NCI-H2107 (cell line): ENCODE results near the gene BCAP31.

Experiments
- DNase-seq: peaks from one replicate; lab custom pipeline; 2025; lab: John Stamatoyannopoulos, UW

The BCAP31 gene

DNA sequence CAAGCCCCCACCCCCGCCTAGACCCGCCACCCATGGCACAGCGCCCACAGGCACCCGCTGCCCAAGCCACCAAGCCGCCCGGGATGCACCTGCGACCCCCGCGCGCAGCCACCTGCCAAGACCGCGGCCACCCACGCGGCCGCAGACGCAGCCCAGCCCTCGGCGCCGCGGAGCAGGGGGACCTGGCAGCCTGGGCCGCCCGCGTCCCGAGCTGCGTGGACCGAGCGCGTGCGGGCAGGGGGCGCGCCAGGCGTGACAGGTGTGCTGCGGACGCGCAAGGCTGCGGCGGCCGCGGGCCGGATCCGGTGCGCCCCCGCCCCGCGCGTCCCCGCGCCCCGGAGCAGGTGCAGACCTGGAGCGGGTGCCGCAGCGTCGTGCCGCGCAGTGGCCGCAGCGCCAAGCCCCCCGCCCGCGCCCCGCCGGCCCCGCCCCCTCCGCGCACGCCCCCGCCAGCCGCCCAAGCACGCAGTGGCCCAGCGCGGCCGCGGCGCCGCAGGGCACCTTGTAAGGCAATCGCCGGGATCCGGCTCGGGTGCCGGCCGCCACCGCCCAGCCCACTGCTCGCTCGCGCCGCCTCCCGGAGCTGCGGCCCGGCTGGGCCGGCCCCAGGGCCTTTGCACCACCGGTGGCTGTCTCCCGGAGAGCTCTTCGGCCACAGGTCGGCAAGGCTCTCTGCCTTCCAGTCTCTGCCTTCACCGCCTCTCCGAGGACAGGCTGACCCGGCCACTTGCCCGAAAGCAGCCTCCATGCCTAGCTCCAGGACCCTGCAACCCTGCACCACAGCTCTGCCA, 50.6 kb downstream of the BCAP31 start, which contains the start of gene PNCK:
TSS of gene PNCK (minus strand) at position 386 of the 791 bp plus-strand sequence. CDS start 737 bp downstream, outside the sequence.
- DNase-seq, result no peak

DNA sequence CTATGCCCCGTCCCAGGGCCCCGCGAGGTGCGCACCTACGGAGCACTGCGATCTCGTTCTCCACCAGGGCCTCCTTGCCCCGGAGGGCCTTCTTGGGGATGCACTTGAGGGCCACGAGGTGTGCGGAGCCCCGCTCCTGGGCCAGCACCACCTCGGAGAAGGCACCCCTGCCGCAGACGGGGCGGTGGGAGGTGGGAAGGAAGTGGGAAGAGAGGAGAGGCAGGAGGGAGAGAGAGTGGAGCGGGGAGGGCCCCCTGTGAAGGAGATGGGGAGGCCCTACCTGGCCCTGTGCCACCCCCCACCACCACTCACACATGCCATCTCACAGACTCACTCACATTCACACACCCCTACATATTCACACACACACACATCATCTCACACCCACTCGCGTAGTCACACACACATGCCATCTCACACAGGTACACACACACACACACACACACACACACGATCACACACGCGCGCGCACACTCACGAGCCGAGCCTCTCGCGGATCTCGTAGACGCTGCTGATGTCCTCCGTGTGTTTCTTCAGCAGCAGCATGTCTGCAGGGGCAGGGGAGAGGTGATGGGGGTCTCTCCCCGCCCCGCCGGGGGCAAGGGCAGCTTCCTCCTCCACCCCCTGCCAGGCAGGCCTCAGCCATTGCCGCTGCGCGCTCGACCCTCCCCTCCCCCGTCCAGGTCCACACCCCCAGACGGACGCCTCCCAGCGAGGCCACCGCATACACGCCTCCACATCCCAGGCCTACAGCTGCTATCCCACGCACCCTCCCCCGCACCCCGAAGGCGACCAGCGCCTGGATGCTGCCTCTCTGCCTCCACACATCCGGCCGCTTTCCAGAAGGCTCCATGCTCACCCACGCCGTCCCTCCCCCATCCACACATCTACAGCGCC, 51.4 kb downstream of the BCAP31 start:
- no peak for DNase-seq

DNA sequence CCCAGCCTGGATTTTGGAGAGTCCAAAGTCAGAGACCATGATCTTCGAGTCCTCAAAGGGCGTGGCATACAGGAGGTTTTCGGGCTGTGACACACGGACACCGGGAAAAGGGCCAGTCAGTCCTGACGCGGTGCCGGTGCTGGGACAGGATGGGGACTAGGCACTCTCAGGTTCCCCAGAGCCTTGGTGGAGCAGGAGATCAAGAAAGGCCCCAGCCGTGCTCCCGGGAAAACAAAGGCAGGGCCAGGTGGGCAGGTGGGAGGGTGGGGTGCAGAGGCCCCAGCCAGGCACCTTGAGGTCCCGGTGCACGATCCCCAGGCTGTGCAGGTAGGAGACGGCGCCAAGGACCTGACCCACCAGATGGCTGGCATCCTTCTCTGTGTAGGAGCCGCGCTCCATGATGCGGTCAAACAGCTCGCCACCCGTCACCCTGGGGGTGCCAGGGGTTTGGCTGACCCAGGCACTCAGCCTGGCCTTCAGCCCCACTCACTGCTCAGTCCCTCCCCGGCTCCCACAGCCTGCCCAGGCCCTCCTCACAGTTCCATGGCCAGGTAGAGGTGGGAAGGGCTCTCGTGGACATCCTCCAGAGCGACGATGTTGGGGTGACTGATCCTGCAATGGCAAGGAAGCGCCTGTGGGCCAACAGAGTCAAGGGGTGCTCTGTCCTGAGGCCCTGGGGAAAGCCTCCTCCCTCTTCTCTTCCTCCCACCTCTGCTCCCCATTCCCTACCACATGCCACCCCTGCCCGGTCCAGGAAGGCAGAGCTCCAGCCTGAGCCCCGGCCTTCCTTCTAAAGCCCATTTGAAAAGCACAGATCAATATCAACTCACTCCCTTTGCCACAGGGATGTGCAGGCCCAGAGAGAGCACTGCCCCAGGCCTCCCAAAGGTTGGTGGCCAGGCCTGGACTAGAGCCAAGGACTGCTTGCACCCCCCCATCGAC, 52.3 kb downstream of the BCAP31 start:
- no peak for DNase-seq

GRCh38 chrX:153670748-153671588, 53.2 kb downstream of the BCAP31 start:
- DNase-seq, result no peak

DNA sequence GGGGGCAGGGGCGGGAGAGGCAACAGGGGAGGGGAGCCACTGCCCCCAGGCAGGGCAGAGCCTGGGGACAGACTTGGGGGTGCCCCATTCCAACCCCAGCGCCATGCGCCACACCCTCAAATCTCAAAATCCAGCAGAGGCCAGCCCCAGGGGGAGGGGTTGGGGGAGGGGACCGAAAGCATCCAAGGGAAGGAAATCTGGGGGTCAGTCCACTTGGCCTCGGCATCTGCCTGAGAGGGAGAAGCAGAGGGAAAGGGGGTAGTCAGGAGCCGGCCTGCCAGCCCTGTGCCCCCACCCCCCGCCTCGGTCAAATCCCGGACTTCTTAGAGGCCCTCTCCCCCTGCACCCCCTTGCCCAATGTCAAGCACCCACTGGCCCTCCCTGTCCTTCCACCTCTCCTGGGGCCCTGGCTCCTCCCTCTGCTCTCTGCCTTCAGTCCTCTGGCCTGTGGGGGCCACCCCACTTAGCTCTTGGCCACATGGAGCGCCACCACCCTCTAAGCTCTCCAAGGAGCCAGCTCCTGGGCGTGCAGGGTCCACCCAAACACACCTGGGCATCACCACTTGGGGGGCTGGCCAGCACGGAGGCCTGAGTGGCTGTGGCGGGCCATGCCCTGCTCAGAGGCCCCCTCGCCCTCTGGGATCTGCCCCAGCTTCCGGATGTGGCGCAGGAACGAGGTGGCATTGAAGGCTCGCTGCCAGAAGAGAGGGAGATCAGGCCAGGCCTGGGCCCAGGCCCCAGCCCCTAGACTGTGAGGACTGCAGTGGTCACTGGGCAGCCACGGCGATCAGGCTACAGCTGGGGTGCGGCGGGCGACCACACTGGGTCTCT, 54.1 kb downstream of the BCAP31 start:
- no peak for DNase-seq

DNA sequence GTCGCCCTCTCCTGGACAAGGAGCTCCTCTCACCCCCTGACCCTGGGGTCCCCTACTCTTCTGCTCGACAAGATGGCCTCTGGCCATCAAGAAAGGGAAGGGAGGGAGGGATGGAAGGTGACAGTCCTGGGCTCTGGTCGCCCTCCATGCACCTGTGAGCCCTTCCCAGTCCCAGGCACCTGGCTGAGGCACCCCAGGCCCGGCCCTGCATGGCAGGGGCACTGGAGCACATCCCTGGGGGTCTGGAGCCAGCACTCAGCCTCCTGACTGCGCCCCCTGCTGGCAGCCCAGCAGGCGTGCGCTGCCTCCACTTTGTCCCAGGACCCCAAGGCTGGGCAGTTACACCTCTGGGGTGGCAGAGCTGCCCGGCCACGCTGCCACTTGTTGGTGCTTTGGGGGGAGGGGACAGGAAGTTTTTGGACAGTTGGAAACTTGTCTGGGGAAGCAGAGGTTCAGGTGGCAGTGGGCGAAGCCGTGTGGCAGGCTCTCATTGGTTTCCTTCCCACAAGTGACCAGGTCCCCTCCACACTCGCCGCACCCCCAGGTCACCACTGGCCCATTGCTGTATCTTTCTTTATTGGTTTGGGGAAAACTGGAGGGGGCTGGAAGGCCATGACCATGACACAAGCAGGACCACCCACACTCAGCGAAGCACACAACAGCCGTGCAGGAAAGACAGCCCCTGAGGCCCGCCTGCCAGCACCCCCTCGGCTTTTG, 54.9 kb downstream of the BCAP31 start:
- no peak for DNase-seq

GRCh38 chrX:153668423-153669173, 55.6 kb downstream of the BCAP31 start:
- DNase-seq, result no peak

- peak; percentile 76 for DNase-seq
These were observed 56.2 kb downstream of the BCAP31 start for GRCh38 chrX:153667956-153668396.

- no peak for DNase-seq
These were observed 56.8 kb downstream of the BCAP31 start for GRCh38 chrX:153667281-153667955.

DNA sequence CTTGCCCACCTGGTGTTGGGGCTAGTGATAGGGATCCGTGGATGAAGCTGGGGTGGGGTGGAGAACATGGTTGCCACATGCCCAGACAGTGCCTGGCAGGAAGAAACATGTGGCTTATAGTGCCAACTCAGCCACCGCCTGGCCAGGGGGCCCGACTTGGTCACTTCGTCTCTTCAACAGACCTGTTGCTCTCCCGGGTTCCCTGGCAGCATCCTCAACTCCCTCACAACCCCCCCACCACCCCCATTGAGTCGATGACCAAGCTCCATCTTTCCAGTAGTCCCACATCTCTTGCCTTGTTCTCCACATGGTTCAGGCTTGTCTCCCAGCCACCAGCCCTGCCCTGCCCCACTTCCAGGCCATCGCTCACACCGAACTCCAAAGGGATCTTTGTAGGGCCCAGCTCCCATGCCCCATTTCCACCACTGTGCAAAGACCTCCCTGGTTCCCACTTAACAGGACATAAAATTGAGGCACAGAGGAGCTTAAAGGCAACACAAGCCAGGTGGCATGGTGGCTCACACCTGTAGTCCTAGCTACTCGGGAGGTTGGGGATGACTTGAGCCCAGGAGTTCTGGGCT, 58.4 kb downstream of the BCAP31 start:
- no peak for DNase-seq

- no peak for DNase-seq
These were observed 61.9 kb downstream of the BCAP31 start for GRCh38 chrX:153662266-153662665.

GRCh38 chrX:153659268-153659667, 64.9 kb downstream of the BCAP31 start:
- DNase-seq, result no peak

DNA sequence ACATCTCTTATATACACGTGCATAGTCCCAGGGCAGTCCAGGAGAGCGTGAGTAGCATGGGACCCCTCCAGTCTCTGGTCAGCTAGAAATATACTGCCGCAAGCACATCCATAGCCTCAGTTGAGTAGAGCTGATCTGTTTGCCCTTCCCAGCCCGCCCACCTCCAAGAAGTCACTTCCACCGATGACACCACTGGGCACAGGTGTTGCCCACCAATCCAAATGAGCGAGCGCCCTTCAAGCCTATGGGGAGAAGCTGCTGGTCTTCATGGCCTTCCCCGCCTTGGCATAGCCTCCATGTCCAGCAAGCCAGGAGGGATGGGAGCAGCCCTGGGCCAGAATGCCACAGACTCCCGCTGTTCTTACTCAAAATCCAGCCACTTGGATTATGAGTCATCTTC, 67.0 kb downstream of the BCAP31 start:
- DNase-seq, result no peak

- DNase-seq, result no peak
These were observed 70.6 kb downstream of the BCAP31 start for GRCh38 chrX:153653556-153653955.

DNA sequence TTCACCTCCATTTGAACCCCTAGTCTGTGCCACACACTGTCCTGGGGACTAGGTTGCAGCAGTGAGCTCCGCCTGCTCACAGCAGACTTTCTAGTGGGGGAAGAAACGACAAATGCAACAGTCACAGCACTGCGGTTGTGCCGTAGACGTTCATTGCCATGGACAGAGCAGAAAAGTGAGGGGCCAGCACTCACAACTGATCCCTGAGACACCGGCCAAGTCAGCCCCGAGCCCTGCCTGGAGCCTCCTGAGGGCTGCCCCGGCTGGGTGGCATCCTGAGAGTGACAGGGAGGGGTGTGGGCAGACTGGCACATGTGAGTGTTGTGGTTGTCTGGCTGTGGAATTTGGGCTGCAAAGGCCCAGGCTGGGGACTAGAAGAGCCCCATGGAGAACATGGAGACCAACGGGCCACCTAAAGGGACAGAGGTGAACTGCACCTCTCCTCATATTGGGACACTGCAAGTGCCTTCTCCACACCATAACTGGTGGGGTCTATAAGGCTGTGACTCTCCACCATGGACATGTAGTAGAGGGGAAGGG, 72.6 kb downstream of the BCAP31 start:
- DNase-seq, result no peak

DNA sequence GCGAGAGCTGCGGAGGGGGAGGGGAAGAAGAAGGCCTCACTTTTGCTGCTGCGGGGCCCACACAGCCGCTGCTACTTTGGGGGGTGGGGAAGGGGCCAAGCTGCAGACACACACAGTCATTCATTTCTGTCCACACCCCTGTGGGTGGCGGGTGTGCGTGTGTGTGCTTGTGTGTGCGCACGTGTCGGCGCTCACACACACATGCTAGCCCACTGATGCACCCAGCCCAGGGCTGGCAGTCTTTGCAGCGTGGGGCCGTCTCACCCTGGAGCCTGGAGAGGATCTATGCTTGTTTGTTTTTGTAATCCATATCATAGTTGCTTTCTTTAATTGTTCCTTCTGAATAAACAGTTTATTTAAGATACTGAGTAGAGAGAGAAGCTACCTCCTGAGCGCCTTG, 73.2 kb downstream of the BCAP31 start:
- DNase-seq, result no peak
